Kidney epithelial cell (primary cell): ENCODE results near the gene CLOCK. TPM values are rescaled to one million over a fixed set of nuclear protein-coding genes. Genes with fewer than 3 reads are reported as not detected.

Source experiments
- DNase-seq: peaks from one replicate; pipeline ENCODE4 v3.0.0-alpha.2; 2010; ENCODE audit warnings: low read depth
- H3K27me3 ChIP-seq: 2 replicates; pipeline ENCODE4 v1.6.0; 2011; ENCODE audit warnings: low read length; ENCODE audit not compliant: control insufficient read depth, insufficient read depth
- H3K36me3 ChIP-seq: 2 replicates; pipeline ENCODE4 v1.5.1; 2011; ENCODE audit warnings: low read length; ENCODE audit not compliant: control insufficient read depth, insufficient read depth
- H3K4me3 ChIP-seq: 2 replicates; pipeline ENCODE4 v1.5.1; 2011; ENCODE audit warnings: low read depth, mild to moderate bottlenecking, control low read depth, low read length
- CTCF ChIP-seq: IDR thresholded peaks from 2 replicates; pipeline ENCODE4 v1.5.1; 2011; ENCODE audit warnings: mild to moderate bottlenecking, moderate library complexity, low read length, control low read depth, inconsistent platforms; ENCODE audit not compliant: insufficient read depth, poor library complexity, severe bottlenecking
- total RNA-seq: library from RNA; depleted of rRNA; stranded (reverse); fragments of >200 nt; gene quantifications from 2 replicates; pipeline ENCODE4 v1.2.3, GENCODE V29; 2015

Gene CLOCK
- total RNA-seq, 1 donor from 2014 or later = 14.4 TPM

- peak overlapping the region; percentile 91 for H3K4me3 ChIP-seq
- no peaks in the 10 kb centered on the region for H3K36me3 ChIP-seq
- no peak for TF ChIP-seq CTCF
- H3K27me3 ChIP-seq = no peaks in the 10 kb centered on the region
- no peak for DNase-seq
Observed at GRCh38 chr4:55398461-55398860, 148.2 kb downstream of the CLOCK start.

- DNase-seq = no peak
Observed at GRCh38 chr4:55397520-55398321, 149.0 kb downstream of the CLOCK start.

GRCh38 chr4:55397126-55397436 lies 149.6 kb downstream of the CLOCK start:
- TF ChIP-seq CTCF = no peak
- DNase-seq = no peak
- peak overlapping the region; percentile 91 for H3K4me3 ChIP-seq
- H3K36me3 ChIP-seq = no peaks in the 10 kb centered on the region
- no peaks in the 10 kb centered on the region for H3K27me3 ChIP-seq

More at GRCh38 chr4:55397520-55398321, 149.0 kb downstream of the CLOCK start:
- no peaks in the 10 kb centered on the region for H3K36me3 ChIP-seq
- H3K4me3 ChIP-seq = peak overlapping the region; percentile 91
- no peaks in the 10 kb centered on the region for H3K27me3 ChIP-seq
- no peak for TF ChIP-seq CTCF

- no peaks in the 10 kb centered on the region for H3K27me3 ChIP-seq
- H3K4me3 ChIP-seq = peak overlapping the region; percentile 91
- no peak for TF ChIP-seq CTCF
- H3K36me3 ChIP-seq = no peaks in the 10 kb centered on the region
- no peak for DNase-seq
Observed at GRCh38 chr4:55396308-55397125, 150.2 kb downstream of the CLOCK start.

GRCh38 chr4:55395529-55396307 lies 151.0 kb downstream of the CLOCK start, which contains the start of gene TMEM165:
Gene TMEM165 (plus strand): TSS chr4:55395957. CDS start chr4:55396190, 233 bp downstream.
- Histone ChIP-seq H3K36me3 (no peaks in the 10 kb centered on the region), H3K4me3 (peak within 1 kb of the TSS; percentile 91), H3K27me3 (no peaks in the 10 kb centered on the region)
- no peak for DNase-seq
- TF ChIP-seq CTCF = no peak
